A549 treated with CORT108297 at 1 μM for 4 hours (cell line): ENCODE results near the gene ZNF77. TPM values are rescaled to one million over a fixed set of nuclear protein-coding genes. Genes with fewer than 3 reads are reported as not detected.

Source experiments
- total RNA-seq: library from RNA; stranded (reverse); fragments of 200-300 nt; extraction: Qiagen RNA extraction; gene quantifications from 5 replicates; pipeline ENCODE4 v1.2.3, GENCODE V29; 2022

ZNF77 gene
- 1.4 to 2.1 TPM (median 1.7 TPM) in 5 replicates for total RNA-seq

GRCh38 chr19:2944775-2945574 lies at the start of gene ZNF77:
Gene ZNF77, minus strand, starts transcription at chr19:2944971. Its CDS starts 131 bp downstream, at chr19:2944840.

DNA sequence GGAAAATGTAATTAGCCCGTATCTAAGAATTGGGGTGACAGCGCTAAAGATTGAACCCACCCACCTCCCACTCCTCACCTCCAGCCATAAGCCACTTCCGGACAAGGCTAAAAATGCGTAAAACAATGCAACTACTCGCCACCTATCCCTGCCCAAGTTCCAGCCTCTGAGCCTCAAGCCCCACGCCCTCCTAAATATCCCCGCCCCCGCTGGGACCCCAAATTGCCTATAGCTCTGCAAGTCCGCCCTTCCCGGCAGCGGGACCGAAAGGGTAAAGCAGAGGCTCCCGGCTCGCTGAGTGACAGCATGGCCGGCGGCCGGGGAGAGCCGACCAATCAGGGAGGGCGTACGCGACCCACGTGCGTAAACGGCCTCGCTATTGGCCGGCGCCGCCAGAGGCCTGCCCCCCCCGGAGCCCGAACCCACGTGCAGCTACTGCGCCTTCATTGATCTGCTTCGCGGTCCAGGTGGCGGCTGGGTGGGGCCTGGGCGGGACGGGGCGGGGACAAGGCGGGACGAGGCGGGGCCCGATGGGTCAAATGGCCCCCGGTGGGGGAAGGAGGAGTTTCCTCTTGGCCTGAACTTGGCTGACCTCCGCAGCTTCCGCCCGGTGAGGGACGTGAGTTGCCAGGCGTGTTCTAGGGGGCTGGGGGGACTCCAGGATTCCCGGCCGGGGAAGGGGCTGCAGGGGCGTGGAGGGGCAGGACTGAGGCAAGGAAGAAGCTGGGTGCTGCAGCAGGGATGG lies 32.4 kb upstream of the ZNF77 start, which contains the start of gene TLE6:
TLE6 (plus strand) TSS at position 564 of the 745 bp plus-strand sequence. CDS start 670 bp downstream, outside the sequence.

DNA sequence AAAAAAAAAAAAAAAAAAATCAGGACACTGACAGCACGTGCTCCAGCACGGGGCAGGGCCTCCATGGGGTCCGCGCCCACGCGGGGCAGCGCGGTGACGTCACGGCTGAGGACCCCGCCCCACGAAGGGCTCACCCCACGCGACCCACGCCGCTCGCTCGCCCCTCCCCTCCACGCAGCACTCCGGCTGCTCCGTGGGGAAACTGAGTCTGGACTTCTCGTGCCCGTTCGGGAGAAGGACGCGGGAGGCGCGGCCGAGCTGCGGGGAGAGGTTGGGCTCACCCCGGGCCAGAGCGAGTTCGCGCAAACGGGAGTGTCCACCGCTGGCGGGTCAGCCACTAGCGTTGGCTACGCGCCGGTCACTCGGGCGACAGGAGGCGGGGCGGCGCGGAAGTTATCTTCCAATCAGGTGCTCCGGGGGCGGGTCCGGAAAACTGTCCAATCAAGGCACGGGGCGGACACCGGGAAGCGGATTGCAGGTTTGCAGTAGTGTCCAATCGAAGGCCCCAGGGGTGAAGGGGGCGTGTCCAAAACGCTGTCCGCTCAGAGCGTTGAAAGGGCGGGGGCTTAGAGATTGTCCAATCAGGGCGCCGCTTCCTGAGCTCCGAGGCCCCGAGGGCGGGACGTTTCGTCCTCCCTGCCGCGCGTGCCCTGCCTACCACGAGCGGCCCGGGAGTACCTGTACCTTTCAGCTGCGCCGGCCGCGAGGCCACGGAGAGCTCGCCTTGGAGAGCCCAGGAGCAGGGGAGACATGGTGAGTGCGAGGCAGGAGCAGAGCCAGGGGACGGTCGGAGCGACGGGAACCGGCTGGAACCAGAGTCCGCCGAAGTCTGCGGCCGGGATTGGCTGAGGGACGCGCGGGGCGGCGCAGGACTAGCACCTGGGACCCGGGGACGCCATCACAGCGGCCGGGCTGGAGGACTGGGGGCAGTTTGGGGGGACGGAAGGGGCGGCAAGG lies 44.2 kb downstream of the ZNF77 start, which contains the start of gene ZNF57:
ZNF57 (plus strand) TSS at position 633 of the 957 bp plus-strand sequence; CDS start at position 751, 118 bp downstream.

Other genes with a start within 250 kb of the ZNF77 start
- 0.03 to 0.07 TPM (median 0.04 TPM) in 5 replicates for gene GNG7, start 242.3 kb downstream of the ZNF77 start, total RNA-seq
- 3.1 to 4.8 TPM (median 4.2 TPM) in 5 replicates for gene DIRAS1, start 223.6 kb downstream of the ZNF77 start, total RNA-seq
- 20.6 to 31.3 TPM (median 30.1 TPM) in 5 replicates for gene SLC39A3, start 205.0 kb downstream of the ZNF77 start, total RNA-seq
- gene SGTA, start 161.7 kb downstream of the ZNF77 start, total RNA-seq = 60.2 to 85.6 TPM (median 74.6 TPM) in 5 replicates
- gene THOP1, start 159.5 kb downstream of the ZNF77 start, total RNA-seq = 77.7 to 111 TPM (median 105 TPM) in 5 replicates
- gene ZNF554, start 125.1 kb downstream of the ZNF77 start, total RNA-seq = 0.59 to 1.4 TPM (median 1.2 TPM) in 5 replicates
- 1.1 to 3.1 TPM (median 2.3 TPM) in 5 replicates for gene ZNF555, start 103.5 kb downstream of the ZNF77 start, total RNA-seq
- 0.01 to 0.14 TPM (median 0.02 TPM) in 3 of 5 replicates, not detected in the others for gene ZNF556, start 77.6 kb downstream of the ZNF77 start, total RNA-seq
- gene ZNF57, start 44.0 kb downstream of the ZNF77 start, total RNA-seq = 1.7 to 2.7 TPM (median 2.0 TPM) in 5 replicates
- 3.4 to 6.1 TPM (median 5.6 TPM) in 5 replicates for gene TLE6, start 32.6 kb upstream of the ZNF77 start, total RNA-seq
- gene TLE2, start 84.3 kb upstream of the ZNF77 start, total RNA-seq = 2.1 to 3.2 TPM (median 2.7 TPM) in 5 replicates
- 171 to 256 TPM (median 249 TPM) in 5 replicates for gene TLE5, start 117.5 kb upstream of the ZNF77 start, total RNA-seq
- 31.1 to 36.3 TPM (median 33.4 TPM) in 5 replicates for gene GNA11, start 149.4 kb upstream of the ZNF77 start, total RNA-seq
- 0.06 to 0.08 TPM (median 0.07 TPM) in 5 replicates for gene GNA15, start 191.1 kb upstream of the ZNF77 start, total RNA-seq
- gene S1PR4, start 233.8 kb upstream of the ZNF77 start, total RNA-seq = 0.12 to 0.18 TPM (median 0.15 TPM) in 4 of 5 replicates, not detected in the other
- gene NCLN, start 241.0 kb upstream of the ZNF77 start, total RNA-seq = 66.0 to 93.1 TPM (median 88.6 TPM) in 5 replicates